ENCODE results near the gene CDKAL1. TPM values are rescaled to one million over a fixed set of nuclear protein-coding genes. Genes with fewer than 3 reads are reported as not detected.

CDKAL1 gene
- total RNA-seq, 1 experiment from 2014 or later, result 13.8 TPM

DNA sequence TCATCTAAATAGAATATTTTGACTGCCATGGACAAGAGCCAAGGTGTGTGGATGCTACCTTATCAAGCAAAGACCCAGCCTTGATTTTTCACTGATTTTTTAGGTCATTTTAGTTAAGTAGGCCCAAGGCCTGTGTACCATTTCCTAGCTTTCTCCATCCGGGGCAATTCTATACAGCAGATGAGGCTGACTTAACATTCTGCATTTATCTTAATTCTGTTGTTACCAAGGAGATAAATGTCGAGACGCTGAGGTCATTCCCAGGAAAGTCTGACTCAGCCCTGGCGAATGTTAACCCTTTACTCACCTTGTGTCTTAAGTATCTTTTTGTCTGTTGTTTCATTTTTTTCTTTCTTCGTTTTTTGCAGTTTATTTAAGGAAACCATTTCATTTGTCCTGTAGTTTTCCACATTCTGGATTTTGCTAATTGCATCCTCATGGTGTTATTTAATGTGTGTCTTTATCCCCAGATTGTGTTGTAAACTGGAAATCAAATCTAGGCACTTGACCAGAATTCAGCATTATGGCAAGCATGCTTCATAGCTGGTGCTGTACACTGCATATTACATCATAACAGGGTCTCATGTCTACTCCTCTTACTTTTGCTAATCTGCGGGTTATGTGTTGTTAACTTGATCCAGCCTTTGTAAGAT is 277.0 kb downstream of the CDKAL1 start:
- Histone ChIP-seq H3K27me3 (ENCODE audit: low read length) (no peaks in the 10 kb centered on the region), H3K9ac (ENCODE audit: low read length) (peak overlapping the region; percentile 22; the same call in 1 of the 2 replicates), H3K36me3 (ENCODE audit: low read depth, low read length) (peaks cover 17% of the 10 kb centered on the region; the same call in 1 of the 2 replicates), H3K27ac (ENCODE audit: low read length) (peak overlapping the region; percentile 51), H2AFZ (ENCODE audit: low read length) (no peak overlapping the region), H3K4me1 (ENCODE audit: insufficient read depth, low read length) (peaks cover 13% of the 10 kb centered on the region), H4K20me1 (ENCODE audit: low read length) (no peaks in the 10 kb centered on the region), H3K79me2 (ENCODE audit: low read length) (no peaks in the 10 kb centered on the region), H3K9me3 (ENCODE audit: low read length) (peaks cover 12% of the 10 kb centered on the region; the same call in 1 of the 2 replicates), H3K9me2 (replicated peaks; ENCODE audit: low read length) (no peaks in the 10 kb centered on the region), H3K4me3 (ENCODE audit: low read length) (no peak overlapping the region), H3F3A (ENCODE audit: low read length, unreplicated experiment) (no peaks in the 10 kb centered on the region), H3K4me2 (ENCODE audit: low read length) (peak overlapping the region; percentile 19)
- DNase-seq (peak; percentile 90), ATAC-seq (peak; percentile 98)
- CTCF ChIA-PET, result no interaction called here
- POLR2A ChIA-PET (ENCODE audit: unreplicated experiment), result no interaction called here
- TF ChIP-seq EZH2phosphoT487 (IDR thresholded peaks at IDR 0.05; ENCODE audit: borderline replicate concordance, low read length), result no peak
- TF ChIP-seq EZH2 (IDR thresholded peaks at IDR 0.05; ENCODE audit: low read length, unreplicated experiment), result no peak
- TF ChIP-seq, protein P1, sequence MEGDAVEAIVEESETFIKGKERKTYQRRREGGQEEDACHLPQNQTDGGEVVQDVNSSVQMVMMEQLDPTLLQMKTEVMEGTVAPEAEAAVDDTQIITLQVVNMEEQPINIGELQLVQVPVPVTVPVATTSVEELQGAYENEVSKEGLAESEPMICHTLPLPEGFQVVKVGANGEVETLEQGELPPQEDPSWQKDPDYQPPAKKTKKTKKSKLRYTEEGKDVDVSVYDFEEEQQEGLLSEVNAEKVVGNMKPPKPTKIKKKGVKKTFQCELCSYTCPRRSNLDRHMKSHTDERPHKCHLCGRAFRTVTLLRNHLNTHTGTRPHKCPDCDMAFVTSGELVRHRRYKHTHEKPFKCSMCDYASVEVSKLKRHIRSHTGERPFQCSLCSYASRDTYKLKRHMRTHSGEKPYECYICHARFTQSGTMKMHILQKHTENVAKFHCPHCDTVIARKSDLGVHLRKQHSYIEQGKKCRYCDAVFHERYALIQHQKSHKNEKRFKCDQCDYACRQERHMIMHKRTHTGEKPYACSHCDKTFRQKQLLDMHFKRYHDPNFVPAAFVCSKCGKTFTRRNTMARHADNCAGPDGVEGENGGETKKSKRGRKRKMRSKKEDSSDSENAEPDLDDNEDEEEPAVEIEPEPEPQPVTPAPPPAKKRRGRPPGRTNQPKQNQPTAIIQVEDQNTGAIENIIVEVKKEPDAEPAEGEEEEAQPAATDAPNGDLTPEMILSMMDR (conservative IDR thresholded peaks at IDR 0.05; ENCODE audit: low read depth, low read length), result no peak
- no TSS peak for BruUV-seq (replicated peaks)
- intact Hi-C loops (cut with micrococcal nuclease), result no loop called here

DNA sequence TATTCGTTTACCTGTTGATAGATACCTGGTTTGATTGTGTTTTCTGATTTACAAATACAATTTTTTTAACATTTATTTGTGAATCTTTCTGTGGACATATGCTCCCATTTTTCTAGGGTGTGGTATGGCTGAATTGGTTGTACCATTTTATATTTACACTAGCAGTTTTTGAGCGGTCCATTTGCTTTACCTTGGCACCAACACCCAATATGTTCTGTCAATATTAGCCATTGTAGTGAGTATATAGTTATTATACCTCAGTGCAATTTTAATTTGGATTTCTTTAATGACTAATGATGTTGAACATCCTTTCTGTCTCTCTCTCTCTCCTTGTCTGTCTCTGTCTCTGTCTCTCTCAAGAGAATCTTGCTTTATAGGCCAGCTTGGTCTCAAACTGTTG is 278.5 kb downstream of the CDKAL1 start:
- no peak for TF ChIP-seq EZH2phosphoT487 (IDR thresholded peaks at IDR 0.05; ENCODE audit: borderline replicate concordance, low read length)
- TF ChIP-seq, protein P1 (conservative IDR thresholded peaks at IDR 0.05; ENCODE audit: low read depth, low read length), result no peak
- TF ChIP-seq EZH2 (IDR thresholded peaks at IDR 0.05; ENCODE audit: low read length, unreplicated experiment), result no peak
- peaks cover 17% of the 10 kb centered on the region; the same call in 1 of the 2 replicates for H3K36me3 ChIP-seq (ENCODE audit: low read depth, low read length)
- H3K9me3 ChIP-seq (ENCODE audit: low read length), result peaks cover 9% of the 10 kb centered on the region; the same call in 1 of the 2 replicates
- H3K9me2 ChIP-seq (replicated peaks; ENCODE audit: low read length), result no peaks in the 10 kb centered on the region
- H3F3A ChIP-seq (ENCODE audit: low read length, unreplicated experiment), result no peaks in the 10 kb centered on the region
- peaks cover 13% of the 10 kb centered on the region for H3K4me1 ChIP-seq (ENCODE audit: insufficient read depth, low read length)
- no peaks in the 10 kb centered on the region for H3K27me3 ChIP-seq (ENCODE audit: low read length)
- no peak overlapping the region for H3K4me2 ChIP-seq (ENCODE audit: low read length)
- H3K4me3 ChIP-seq (ENCODE audit: low read length), result no peak overlapping the region
- no peak overlapping the region for H3K9ac ChIP-seq (ENCODE audit: low read length)
- H4K20me1 ChIP-seq (ENCODE audit: low read length), result no peaks in the 10 kb centered on the region
- ATAC-seq, result no peak
- H2AFZ ChIP-seq (ENCODE audit: low read length), result no peak overlapping the region
- H3K27ac ChIP-seq (ENCODE audit: low read length), result no peak overlapping the region
- DNase-seq, result no peak
- intact Hi-C loops (cut with micrococcal nuclease), result no loop called here
- ChIA-PET CTCF (no interaction called here), POLR2A (ENCODE audit: unreplicated experiment) (no interaction called here)
- H3K79me2 ChIP-seq (ENCODE audit: low read length), result no peaks in the 10 kb centered on the region
- no TSS peak for BruUV-seq (replicated peaks)

DNA sequence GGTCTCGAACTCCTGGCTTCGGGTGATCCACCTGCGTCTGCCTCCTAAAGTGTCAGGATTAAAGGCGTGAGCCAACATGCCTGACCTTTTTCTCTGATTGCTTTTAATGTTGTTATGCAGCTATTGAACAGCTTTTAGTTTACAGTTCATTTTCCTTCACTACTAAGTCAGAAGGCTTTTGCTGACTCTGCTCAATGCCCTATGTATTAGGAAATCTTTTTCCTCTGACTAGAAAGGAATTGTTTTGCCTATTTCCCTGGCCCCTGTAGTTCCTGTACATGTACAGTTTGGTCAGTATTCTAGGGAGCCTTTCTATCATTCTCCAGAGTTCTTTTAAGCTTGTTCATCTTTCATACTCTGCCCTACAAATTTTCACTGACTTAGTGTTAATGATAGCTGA is 280.2 kb downstream of the CDKAL1 start:
- intact Hi-C loops (cut with micrococcal nuclease), result no loop called here
- TF ChIP-seq EZH2phosphoT487 (IDR thresholded peaks at IDR 0.05; ENCODE audit: borderline replicate concordance, low read length) (no peak), EZH2 (IDR thresholded peaks at IDR 0.05; ENCODE audit: low read length, unreplicated experiment) (no peak)
- TF ChIP-seq, protein P1 (conservative IDR thresholded peaks at IDR 0.05; ENCODE audit: low read depth, low read length), result no peak
- CTCF ChIA-PET, result no interaction called here

More for the DNA sequence above, 280.2 kb downstream of the CDKAL1 start:
- BruUV-seq (replicated peaks), result no TSS peak
- Histone ChIP-seq H3K4me1 (ENCODE audit: insufficient read depth, low read length) (peaks cover 13% of the 10 kb centered on the region), H3K9me3 (ENCODE audit: low read length) (peaks cover 9% of the 10 kb centered on the region; the same call in 1 of the 2 replicates), H3F3A (ENCODE audit: low read length, unreplicated experiment) (no peaks in the 10 kb centered on the region), H3K4me3 (ENCODE audit: low read length) (no peak overlapping the region), H3K79me2 (ENCODE audit: low read length) (no peaks in the 10 kb centered on the region), H3K27me3 (ENCODE audit: low read length) (no peaks in the 10 kb centered on the region), H3K4me2 (ENCODE audit: low read length) (no peak overlapping the region), H3K36me3 (ENCODE audit: low read depth, low read length) (peaks cover 17% of the 10 kb centered on the region; the same call in 1 of the 2 replicates), H2AFZ (ENCODE audit: low read length) (no peak overlapping the region), H3K27ac (ENCODE audit: low read length) (no peak overlapping the region), H3K9ac (ENCODE audit: low read length) (no peak overlapping the region), H4K20me1 (ENCODE audit: low read length) (no peaks in the 10 kb centered on the region), H3K9me2 (replicated peaks; ENCODE audit: low read length) (no peaks in the 10 kb centered on the region)
- ATAC-seq (no peak), DNase-seq (no peak)
- POLR2A ChIA-PET (ENCODE audit: unreplicated experiment), result no interaction called here
